Gastrocnemius medialis (tissue), 4 donors: Measurements from ENCODE around the gene CTRB1.

Experiments used
- CTCF ChIP-seq, 5 experiments: fragments of 450-650 bp in 3 of 5; fragments of 200-600 bp in 2 of 5; sonication (generic) in 2 of 5; IDR thresholded peaks in 4 of 5; conservative IDR thresholded peaks in 1 of 5; 1 replicate in 4 of 5; 2 replicates in 1 of 5; pipeline ENCODE4 v1.5.1; 2016 to 2019; ENCODE audit warnings: antibody characterized with exemption in 5 of 5, mild to moderate bottlenecking in 3 of 5, moderate library complexity in 3 of 5
- POLR2A ChIP-seq, 2 donors: fragments of 450-650 bp; IDR thresholded peaks; one replicate each; pipeline ENCODE4 v1.6.1; 2017; ENCODE audit warnings: antibody characterized with exemption in 2 of 2, mild to moderate bottlenecking in 2 of 2, moderate library complexity in 2 of 2

- TF ChIP-seq CTCF (IDR thresholded peaks at IDR 0.05 in 4 of 5, conservative IDR thresholded peaks at IDR 0.05 in 1 of 5) (no peak), POLR2A (IDR thresholded peaks at IDR 0.05) (no peak)
Observed at GRCh38 chr16:75228143-75228976, 9.6 kb downstream of the CTRB1 start.
